Hematopoietic multipotent progenitor cell (in vitro differentiated cells): Measurements from ENCODE around the gene FOCAD. TPM values are rescaled to one million over a fixed set of nuclear protein-coding genes. Genes with fewer than 3 reads are reported as not detected.

Experiments
- DNase-seq, 3 donors: peaks; one replicate each; pipeline ENCODE4 v3.0.0-alpha.2; 2011 to 2015; ENCODE audit warnings: low read depth in 2 of 3, low spot score in 2 of 3
- total RNA-seq: library from RNA; depleted of rRNA; stranded (reverse); fragments of >200 nt; gene quantifications from one replicate; pipeline ENCODE4 v1.2.3, GENCODE V29; 2012

The FOCAD gene
- total RNA-seq, 1 donor = 26.4 TPM

DNA sequence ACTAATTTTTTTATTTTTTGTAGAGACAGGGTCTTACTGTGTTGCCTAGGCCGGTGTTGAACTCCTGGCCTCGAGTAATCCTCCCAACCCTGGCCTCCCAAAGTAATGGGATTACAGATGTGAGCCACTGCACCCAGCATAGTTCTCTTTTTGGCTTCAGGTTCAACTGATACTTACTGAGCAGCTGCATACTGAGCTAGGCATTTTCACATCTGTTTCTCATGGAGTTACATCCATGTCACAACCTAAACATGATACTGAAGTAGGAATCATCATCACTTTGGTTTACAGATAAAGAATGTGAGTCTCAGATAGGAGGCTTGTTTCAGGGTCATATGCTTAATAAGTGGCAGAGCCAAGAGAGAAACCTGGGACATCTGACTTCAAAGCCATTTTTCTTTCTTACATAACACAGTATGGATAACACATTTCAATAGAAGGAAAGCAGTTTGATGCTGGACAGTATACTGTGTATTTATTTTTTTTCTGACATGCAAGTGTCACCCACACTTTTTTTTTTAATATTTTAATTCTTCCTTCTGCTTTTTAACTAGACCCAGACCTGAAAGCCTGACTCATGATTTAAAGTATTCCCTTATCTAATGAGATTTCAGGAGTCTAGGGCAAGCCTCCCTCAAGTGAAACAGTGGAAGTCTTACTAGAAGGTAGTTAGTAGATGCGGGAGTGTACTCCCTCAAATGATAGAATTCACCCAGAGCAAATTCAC is 256.6 kb downstream of the FOCAD start:
- DNase-seq = peak in 1 of 3 donors; percentile 7

GRCh38 chr9:20941174-20941690 is 257.2 kb downstream of the FOCAD start:
- peak; percentile 35 to 80 (median 61) for DNase-seq

DNA sequence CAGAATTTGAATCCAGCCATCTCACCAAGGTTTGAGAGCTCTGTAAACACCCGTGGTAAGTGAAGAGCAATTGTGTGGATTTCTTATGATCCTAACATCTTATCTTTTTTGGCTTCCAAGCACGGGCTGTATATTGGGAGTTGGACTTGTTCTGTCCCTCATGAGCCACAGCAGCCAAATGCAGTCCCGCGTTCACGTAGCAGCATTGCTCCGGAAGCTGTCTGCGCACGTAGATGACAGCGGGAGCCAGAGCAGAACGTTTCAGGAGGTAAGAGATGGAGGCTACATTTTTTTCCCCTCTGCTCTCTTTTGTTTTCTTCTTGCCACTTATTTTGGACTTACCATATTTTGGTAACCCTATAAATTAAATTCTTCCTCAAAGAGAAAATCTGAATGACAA is 260.4 kb downstream of the FOCAD start:
- DNase-seq = no peak

DNA sequence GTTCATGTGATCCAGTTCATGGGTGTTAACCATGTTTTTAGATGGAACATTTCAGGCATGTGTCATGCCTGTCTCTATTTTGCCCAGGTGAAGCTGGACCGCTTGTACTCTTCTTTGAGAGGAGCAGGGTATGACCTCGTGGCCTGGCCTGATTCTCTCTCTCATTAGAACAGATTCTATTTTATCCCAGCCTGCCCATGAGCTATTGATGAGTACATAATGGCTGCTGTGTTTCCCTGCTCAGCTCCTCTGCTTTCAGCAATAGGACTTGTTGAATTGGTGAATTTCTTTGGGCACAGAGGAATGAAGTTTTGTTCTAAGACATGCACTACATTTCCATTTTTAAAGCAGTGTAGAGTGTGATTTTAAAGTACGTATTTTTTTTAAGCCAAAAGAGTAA is 261.2 kb downstream of the FOCAD start:
- DNase-seq = no peak

- no peak for DNase-seq
Measured at GRCh38 chr9:20945856-20946255, 261.8 kb downstream of the FOCAD start.

- no peak for DNase-seq
Measured at GRCh38 chr9:20948703-20949102, 264.6 kb downstream of the FOCAD start.

DNA sequence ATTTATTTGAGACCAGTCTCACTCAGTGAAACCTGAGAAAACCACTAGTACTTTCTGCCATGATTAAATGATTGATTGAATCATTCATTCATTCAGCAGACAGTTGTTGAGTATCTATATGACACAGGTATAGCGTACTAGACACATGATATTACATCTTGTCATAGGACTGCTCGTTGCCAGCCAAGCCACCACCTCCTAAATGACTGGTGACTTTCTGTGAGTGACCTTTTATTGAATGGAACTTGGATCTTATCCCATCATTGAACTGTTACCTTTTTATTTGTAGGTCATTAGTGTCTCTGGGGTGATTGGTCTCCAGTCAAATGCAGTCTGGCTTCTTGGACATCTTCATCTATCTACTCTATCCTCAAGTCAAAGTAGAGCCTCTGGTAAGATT is 266.6 kb downstream of the FOCAD start:
- no peak for DNase-seq

GRCh38 chr9:20962536-20963225 is 278.6 kb downstream of the FOCAD start:
- no peak for DNase-seq

GRCh38 chr9:20972684-20973083 is 288.6 kb downstream of the FOCAD start:
- DNase-seq = no peak

GRCh38 chr9:20973246-20973947 is 289.3 kb downstream of the FOCAD start:
- peak in 2 of 3 donors; percentile 33 to 71 for DNase-seq

DNA sequence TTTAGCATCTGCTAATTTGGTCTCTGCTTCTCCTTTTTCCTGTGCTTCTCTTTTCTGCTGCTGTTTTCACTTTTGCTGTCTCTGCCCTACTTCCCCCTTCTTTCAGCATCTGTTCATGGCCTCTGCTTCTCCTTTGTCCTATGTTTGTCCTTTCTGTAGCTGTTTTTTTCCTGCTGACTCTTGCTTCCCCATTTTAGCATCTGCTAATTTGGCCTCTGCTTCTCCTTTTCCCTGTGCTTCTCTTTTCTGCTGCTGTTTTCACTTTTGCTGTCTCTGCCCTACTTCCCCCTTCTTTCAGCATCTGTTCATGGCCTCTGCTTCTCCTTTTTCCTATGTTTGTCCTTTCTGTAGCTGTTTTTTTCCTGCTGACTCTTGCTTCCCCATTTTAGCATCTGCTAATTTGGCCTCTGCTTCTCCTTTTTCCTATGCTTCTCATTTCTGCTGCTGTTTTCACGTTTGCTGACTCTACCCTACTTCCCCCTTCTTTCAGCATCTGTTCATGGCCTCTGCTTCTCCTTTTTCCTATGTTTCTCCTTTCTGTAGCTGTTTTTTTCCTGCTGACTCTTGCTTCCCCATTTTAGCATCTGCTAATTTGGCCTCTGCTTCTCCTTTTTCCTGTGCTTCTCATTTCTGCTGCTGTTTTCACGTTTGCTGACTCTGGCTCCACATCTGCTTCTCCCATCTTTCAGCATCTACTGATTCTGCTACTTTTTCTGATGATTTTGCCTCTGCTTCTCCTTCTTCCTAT is 290.3 kb downstream of the FOCAD start:
- DNase-seq = peak in 2 of 3 donors; percentile 33 to 36

DNA sequence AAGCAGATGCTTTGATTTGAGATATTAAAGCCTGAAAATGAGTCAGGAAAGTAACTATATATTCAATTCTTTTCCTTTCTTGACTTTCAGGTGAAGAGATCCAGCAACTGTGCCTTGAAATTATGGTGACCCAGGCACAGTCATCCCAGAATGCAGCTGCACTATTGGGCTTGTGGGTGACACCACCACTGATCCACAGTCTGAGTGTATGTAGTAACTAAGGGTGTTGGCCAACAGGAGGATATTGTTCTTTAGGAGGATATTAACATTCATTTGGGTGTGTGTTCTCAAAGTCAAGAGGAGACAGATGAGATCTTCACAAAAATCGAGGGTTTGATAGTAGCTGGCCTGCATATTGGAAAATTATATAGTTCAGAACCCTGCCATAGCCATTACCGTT is 294.2 kb downstream of the FOCAD start:
- DNase-seq = no peak

DNA sequence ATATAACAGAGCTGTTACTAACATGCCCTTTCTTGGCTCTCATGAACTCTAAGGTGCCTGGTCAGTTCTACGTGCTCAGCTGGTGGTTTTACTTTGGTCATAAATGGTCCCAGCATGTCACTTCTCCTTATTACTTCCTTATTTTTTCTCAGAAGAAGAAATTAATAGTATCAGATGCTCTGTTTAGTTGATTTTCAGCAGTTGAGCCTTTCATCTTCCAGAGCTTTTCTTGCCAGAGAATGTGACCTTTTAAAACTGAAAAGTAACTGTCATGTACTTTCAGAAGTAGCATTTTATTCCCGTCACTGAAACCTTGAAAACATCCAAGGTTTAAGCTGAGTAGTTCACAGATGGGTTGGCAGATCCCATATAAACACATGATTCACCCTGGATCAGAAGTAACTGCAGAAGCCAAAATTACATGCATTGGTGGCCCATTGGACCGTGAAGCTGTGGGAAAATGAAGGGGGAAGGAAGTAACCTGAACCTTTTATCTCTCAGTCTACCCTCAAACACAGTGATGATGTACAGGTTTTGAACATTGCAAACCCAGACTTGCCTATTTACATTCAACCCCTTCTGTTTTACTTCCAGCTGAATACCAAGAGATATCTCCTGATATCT is 296.9 kb downstream of the FOCAD start:
- DNase-seq = peak in 2 of 3 donors; percentile 5 to 26

GRCh38 chr9:20981486-20981885 is 297.4 kb downstream of the FOCAD start:
- DNase-seq = no peak

DNA sequence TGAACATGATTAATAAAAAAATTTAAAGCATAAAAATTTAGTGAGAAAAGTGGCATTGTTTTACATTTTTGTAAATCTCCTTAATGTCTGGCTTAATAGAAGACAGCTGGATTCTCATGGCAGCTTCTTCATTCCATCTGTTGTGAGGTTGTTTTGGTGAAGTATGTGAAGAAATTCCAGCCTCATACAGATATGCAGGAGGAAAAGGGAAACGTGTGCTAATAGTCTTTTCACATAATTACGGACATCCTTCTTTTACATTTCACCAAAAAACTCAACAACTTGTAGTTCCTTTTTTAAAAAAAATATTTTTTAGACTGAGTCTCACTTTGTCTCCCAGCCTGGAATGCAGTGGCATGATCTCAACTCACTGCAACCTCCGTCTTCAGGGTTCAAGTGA is 300.4 kb downstream of the FOCAD start:
- no peak for DNase-seq

DNA sequence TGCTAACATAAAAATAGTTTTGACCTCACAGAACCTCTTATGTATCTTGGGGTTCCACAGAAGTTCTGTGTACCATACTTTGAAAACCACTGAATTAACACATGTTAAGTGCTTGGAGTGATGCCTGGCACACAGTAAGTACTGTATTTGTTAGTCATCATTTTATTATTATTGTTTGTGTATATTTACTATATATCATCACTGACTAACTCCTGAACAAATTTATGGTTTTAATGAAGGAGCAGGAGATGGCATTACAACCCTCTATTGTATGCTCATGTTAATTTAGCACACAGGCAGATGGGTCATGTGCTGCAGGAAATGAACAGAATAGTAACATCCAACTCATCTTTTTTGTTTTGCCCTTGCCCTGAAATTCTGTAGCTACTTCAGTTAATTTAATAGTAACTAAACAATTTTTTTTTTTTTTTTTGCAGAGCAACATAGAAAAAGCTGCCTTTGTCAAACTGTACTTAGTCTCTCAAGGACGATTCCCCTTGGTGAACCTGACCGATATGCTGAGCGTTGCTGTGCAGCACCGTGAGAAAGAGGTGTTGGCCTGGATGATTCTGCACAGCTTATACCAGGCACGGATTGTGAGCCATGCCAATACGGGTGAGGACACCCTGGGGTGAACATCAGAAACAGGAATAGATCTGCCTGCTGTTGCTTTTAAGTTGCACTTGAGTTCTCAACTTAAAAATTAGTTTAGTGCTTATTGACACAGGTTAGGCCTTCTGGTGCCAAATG is 302.0 kb downstream of the FOCAD start:
- DNase-seq = no peak

GRCh38 chr9:20987521-20987920 is 303.5 kb downstream of the FOCAD start:
- DNase-seq = no peak

GRCh38 chr9:20988061-20988460 is 304.0 kb downstream of the FOCAD start:
- DNase-seq = no peak

- no peak for DNase-seq
Measured at GRCh38 chr9:20988671-20989315, 304.7 kb downstream of the FOCAD start.
